Gastroesophageal sphincter (tissue), 3 donors: ENCODE measurements around the gene SLC7A7.

Experiments used
- POLR2A ChIP-seq, 2 donors: fragments of 450-650 bp; IDR thresholded peaks; one replicate each; pipeline ENCODE4 v1.6.1; 2017; ENCODE audit warnings: antibody characterized with exemption in 2 of 2, mild to moderate bottlenecking in 2 of 2, moderate library complexity in 1 of 2
- TF ChIP-seq, protein P1 (sequence below), 4 experiments: fragments of 200-600 bp in 2 of 4; fragments of 450-650 bp in 2 of 4; sonication (generic) in 1 of 4; IDR thresholded peaks; one replicate each; pipeline ENCODE4 v1.5.1; 2017 to 2019; ENCODE audit warnings: antibody characterized with exemption in 4 of 4, mild to moderate bottlenecking in 2 of 4, moderate library complexity in 2 of 4

DNA sequence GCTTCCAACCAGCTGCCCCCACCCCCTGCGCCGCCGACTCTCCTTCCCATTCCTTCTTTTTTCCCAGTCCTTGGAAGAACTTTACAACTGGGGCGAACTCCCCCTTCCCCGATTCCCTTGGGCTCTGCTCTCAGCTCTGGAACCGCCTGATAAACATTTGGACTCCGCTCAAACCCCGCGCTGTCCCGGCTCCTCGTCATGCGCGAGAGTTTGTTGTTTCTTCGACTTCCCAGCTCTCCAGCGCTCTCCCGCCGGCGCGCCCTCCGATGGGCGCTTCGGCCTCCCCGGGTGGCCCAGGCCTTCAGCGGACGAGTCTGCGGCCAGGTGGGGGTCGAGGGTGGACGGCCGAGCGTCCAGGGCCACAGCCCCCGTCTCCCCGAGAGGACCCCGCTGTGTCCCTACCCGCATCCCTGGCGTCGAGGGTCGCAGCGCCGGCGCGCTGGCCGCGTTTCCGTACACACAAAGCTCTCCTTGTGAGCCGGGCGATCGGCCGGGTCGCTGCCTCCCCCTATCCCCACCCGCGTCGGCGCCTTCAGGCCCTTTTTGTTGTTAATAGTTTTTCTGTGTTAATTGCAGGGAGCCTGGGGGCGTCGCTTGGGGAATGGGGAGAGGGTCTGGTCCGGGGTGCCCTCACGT is 22.0 kb upstream of the SLC7A7 start:
- TF ChIP-seq POLR2A (IDR thresholded peaks at IDR 0.05) = peak; percentile 40 to 41
- TF ChIP-seq, protein P1, sequence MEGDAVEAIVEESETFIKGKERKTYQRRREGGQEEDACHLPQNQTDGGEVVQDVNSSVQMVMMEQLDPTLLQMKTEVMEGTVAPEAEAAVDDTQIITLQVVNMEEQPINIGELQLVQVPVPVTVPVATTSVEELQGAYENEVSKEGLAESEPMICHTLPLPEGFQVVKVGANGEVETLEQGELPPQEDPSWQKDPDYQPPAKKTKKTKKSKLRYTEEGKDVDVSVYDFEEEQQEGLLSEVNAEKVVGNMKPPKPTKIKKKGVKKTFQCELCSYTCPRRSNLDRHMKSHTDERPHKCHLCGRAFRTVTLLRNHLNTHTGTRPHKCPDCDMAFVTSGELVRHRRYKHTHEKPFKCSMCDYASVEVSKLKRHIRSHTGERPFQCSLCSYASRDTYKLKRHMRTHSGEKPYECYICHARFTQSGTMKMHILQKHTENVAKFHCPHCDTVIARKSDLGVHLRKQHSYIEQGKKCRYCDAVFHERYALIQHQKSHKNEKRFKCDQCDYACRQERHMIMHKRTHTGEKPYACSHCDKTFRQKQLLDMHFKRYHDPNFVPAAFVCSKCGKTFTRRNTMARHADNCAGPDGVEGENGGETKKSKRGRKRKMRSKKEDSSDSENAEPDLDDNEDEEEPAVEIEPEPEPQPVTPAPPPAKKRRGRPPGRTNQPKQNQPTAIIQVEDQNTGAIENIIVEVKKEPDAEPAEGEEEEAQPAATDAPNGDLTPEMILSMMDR (IDR thresholded peaks at IDR 0.05) = peak in 1 of 4 experiments; percentile 8
